Astrocyte of the cerebellum (primary cell): Measurements from ENCODE around the gene SAFB2.

Experiments used
- DNase-seq: peaks from one replicate; pipeline ENCODE4 v3.0.0-alpha.2; 2011; ENCODE audit warnings: low read depth
- H3K4me3 ChIP-seq: 2 replicates; pipeline ENCODE4 v1.5.1; 2011; ENCODE audit warnings: mild to moderate bottlenecking, low read depth, low read length, moderate library complexity
- CTCF ChIP-seq: IDR thresholded peaks from 2 replicates; pipeline ENCODE4 v1.5.1; 2012; ENCODE audit warnings: low read length, low read depth, moderate library complexity, mild to moderate bottlenecking; ENCODE audit errors: missing control alignments
- in situ Hi-C: cut with HindIII; loops from 2 replicates; pipeline ENCODE4 v1.10.0; 2017; ENCODE audit warnings: low sequenced_read_pairs

The SAFB2 gene

GRCh38 chr19:5587661-5588060 is 34.9 kb downstream of the SAFB2 start:
- H3K4me3 ChIP-seq: no peak overlapping the region
- in situ Hi-C loops: loop anchor here (10.0 kb wide), 2 partner anchors 333 to 533 kb away; no protein-coding TSS in a partner anchor
- no peak for TF ChIP-seq CTCF
- no peak for DNase-seq

- DNase-seq: no peak
- no peak for TF ChIP-seq CTCF
- in situ Hi-C loops: loop anchor here (10.0 kb wide), 2 partner anchors 332 to 532 kb away; no protein-coding TSS in a partner anchor
- no peak overlapping the region for H3K4me3 ChIP-seq
These were observed 35.5 kb downstream of the SAFB2 start for GRCh38 chr19:5587071-5587455.

GRCh38 chr19:5586300-5587070 is 36.1 kb downstream of the SAFB2 start:
- H3K4me3 ChIP-seq: no peak overlapping the region
- no peak for TF ChIP-seq CTCF
- no peak for DNase-seq
- in situ Hi-C loops: loop anchor here (10.0 kb wide), 2 partner anchors 332 to 532 kb away; no protein-coding TSS in a partner anchor

- H3K4me3 ChIP-seq: no peak overlapping the region
- in situ Hi-C loops: loop anchor here (10.0 kb wide), 2 partner anchors 331 to 531 kb away; no protein-coding TSS in a partner anchor
- no peak for TF ChIP-seq CTCF
- no peak for DNase-seq
These were observed 36.9 kb downstream of the SAFB2 start for GRCh38 chr19:5585461-5586299.

GRCh38 chr19:5580161-5580571 is 42.4 kb downstream of the SAFB2 start:
- H3K4me3 ChIP-seq: no peak overlapping the region
- TF ChIP-seq CTCF: no peak
- no peak for DNase-seq
- in situ Hi-C loops: loop anchor here (10.0 kb wide), 2 partner anchors 325 to 525 kb away; no protein-coding TSS in a partner anchor

- DNase-seq: no peak
- no peak overlapping the region for H3K4me3 ChIP-seq
- TF ChIP-seq CTCF: no peak
- in situ Hi-C loops: loop anchor here (10.0 kb wide), 2 partner anchors 325 to 525 kb away; no protein-coding TSS in a partner anchor
These were observed 42.9 kb downstream of the SAFB2 start for GRCh38 chr19:5579697-5580096.
